ENCODE data around the gene DGCR8.

DGCR8 gene

GRCh38 chr22:20139391-20140106 is 59.5 kb downstream of the DGCR8 start:
- Histone ChIP-seq H3K27ac (no peak overlapping the region), H3K9me3 (replicated peaks in 1 of 11) (no peaks in the 10 kb centered on the region), H3K4me2 (no peak overlapping the region), H3K4me3 (no peak overlapping the region), H3K36me3 (peaks cover 0 to 49% (median 24%) of the 10 kb centered on the region in 11 experiments; a peak in 18 of 22 replicates), H3K4me1 (peaks cover 37 to 65% (median 57%) of the 10 kb centered on the region in 10 experiments), H3K9ac (no peak overlapping the region), H4K20me1 (peaks cover 52 to 100% (median 75%) of the 10 kb centered on the region in 11 experiments), H3K27me3 (no peaks in the 10 kb centered on the region)
- TF ChIP-seq Cebpa-rat (IDR thresholded peaks at IDR 0.05) = no peak

DNA sequence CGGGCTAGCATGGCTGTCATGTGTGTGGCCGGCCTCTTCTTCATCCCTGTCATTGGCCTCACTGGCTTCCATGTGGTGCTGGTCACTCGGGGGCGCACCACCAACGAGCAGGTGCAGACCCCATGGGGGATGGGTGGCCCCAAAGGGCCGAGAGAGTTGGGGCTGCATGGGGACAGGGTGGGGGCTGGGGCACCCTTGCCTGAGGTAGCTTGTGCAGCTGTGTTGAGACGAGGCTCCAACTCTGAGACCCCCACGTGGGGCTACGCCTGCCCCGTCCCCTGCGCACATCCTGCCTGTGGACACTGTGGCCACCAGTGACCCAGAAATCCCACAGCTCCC is 60.0 kb downstream of the DGCR8 start:
- no peak overlapping the region for H3K27ac ChIP-seq
- no peak overlapping the region for H3K4me3 ChIP-seq
- no peaks in the 10 kb centered on the region for H3K27me3 ChIP-seq
- H4K20me1 ChIP-seq = peaks cover 46 to 100% (median 70%) of the 10 kb centered on the region in 11 experiments
- no peak overlapping the region for H3K4me2 ChIP-seq
- no peaks in the 10 kb centered on the region for H3K9me3 ChIP-seq (replicated peaks in 1 of 11)
- no peak overlapping the region for H3K9ac ChIP-seq
- H3K36me3 ChIP-seq = peaks cover 0 to 49% (median 24%) of the 10 kb centered on the region in 11 experiments; a peak in 18 of 22 replicates
- no peak for TF ChIP-seq Cebpa-rat (IDR thresholded peaks at IDR 0.05)
- peaks cover 34 to 60% (median 52%) of the 10 kb centered on the region in 10 experiments for H3K4me1 ChIP-seq

GRCh38 chr22:20140521-20140964 is 60.5 kb downstream of the DGCR8 start:
- Histone ChIP-seq H3K4me1 (peaks cover 29 to 57% (median 47%) of the 10 kb centered on the region in 10 experiments), H3K9me3 (replicated peaks in 1 of 11) (no peaks in the 10 kb centered on the region), H3K27ac (no peak overlapping the region), H3K9ac (peak overlapping the region in 3 of 11 experiments; percentile 30 to 53 (median 49); a peak in 2 of 22 replicates), H3K36me3 (peaks cover 0 to 52% (median 24%) of the 10 kb centered on the region in 11 experiments; a peak in 18 of 22 replicates), H3K4me3 (no peak overlapping the region), H4K20me1 (peaks cover 42 to 100% (median 66%) of the 10 kb centered on the region in 11 experiments), H3K27me3 (no peaks in the 10 kb centered on the region), H3K4me2 (peak overlapping the region in 1 of 11 experiments; percentile 61; a peak in 1 of 22 replicates)
- no peak for TF ChIP-seq Cebpa-rat (IDR thresholded peaks at IDR 0.05)

GRCh38 chr22:20141186-20142077 is 61.4 kb downstream of the DGCR8 start:
- Histone ChIP-seq H4K20me1 (peaks cover 34 to 100% (median 61%) of the 10 kb centered on the region in 11 experiments), H3K27me3 (no peaks in the 10 kb centered on the region), H3K4me1 (peaks cover 25 to 57% (median 44%) of the 10 kb centered on the region in 10 experiments), H3K4me2 (peak overlapping the region in 7 of 11 experiments; percentile 25 to 65 (median 55); a peak in 13 of 22 replicates), H3K36me3 (peaks cover 0 to 55% (median 24%) of the 10 kb centered on the region in 11 experiments; a peak in 18 of 22 replicates), H3K9ac (peak overlapping the region in 7 of 11 experiments; percentile 30 to 63 (median 49); a peak in 9 of 22 replicates), H3K27ac (0 out of 22 replicates have a peak overlapping the region, but pooled peaks of 1 of the 11 experiments have one; percentile 15), H3K4me3 (no peak overlapping the region), H3K9me3 (replicated peaks in 1 of 11) (no peaks in the 10 kb centered on the region)
- TF ChIP-seq Cebpa-rat (IDR thresholded peaks at IDR 0.05) = no peak

DNA sequence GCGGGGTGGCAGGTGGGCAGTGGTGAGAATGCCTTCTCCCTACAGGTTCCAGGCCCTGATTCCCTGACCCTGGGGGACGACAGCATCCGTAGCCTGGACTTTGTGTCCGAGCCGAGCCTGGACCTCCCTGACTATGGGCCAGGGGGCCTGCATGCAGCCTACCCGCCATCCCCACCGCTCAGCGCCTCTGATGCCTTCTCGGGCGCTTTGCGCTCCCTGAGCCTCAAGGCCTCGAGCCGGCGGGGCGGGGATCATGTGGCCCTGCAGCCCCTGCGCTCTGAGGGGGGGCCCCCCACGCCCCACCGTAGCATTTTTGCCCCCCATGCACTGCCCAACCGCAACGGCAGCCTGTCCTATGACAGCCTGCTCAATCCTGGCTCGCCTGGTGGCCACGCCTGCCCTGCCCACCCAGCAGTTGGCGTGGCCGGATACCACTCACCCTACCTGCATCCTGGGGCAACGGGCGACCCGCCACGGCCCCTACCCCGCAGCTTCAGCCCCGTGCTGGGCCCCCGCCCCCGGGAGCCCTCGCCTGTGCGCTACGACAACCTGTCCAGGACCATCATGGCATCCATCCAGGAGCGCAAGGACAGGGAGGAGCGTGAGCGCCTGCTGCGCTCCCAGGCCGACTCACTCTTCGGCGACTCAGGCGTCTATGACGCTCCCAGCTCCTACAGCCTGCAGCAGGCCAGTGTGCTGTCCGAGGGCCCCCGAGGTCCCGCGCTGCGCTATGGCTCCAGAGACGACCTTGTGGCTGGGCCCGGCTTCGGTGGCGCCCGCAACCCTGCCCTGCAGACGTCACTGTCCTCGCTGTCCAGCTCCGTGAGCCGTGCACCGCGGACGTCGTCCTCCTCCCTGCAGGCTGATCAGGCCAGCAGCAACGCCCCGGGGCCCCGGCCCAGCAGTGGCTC is 62.9 kb downstream of the DGCR8 start:
- TF ChIP-seq Cebpa-rat (IDR thresholded peaks at IDR 0.05) = no peak
- Histone ChIP-seq H4K20me1 (peaks cover 27 to 100% (median 54%) of the 10 kb centered on the region in 11 experiments; a peak in 21 of 22 replicates), H3K9me3 (replicated peaks in 1 of 11) (no peaks in the 10 kb centered on the region), H3K36me3 (peaks cover 0 to 55% (median 24%) of the 10 kb centered on the region in 11 experiments; a peak in 18 of 22 replicates), H3K9ac (no peak overlapping the region), H3K27me3 (no peaks in the 10 kb centered on the region), H3K4me2 (0 out of 22 replicates have a peak overlapping the region, but pooled peaks of 2 of the 11 experiments have one; percentile 63 to 65), H3K4me3 (no peak overlapping the region), H3K27ac (no peak overlapping the region), H3K4me1 (peaks cover 25 to 57% (median 44%) of the 10 kb centered on the region in 10 experiments)

- Histone ChIP-seq H3K4me1 (peaks cover 24 to 62% (median 49%) of the 10 kb centered on the region in 10 experiments), H3K4me2 (no peak overlapping the region), H3K27ac (no peak overlapping the region), H4K20me1 (peaks cover 19 to 97% (median 48%) of the 10 kb centered on the region in 11 experiments; a peak in 20 of 22 replicates), H3K36me3 (peaks cover 0 to 52% (median 24%) of the 10 kb centered on the region in 11 experiments; a peak in 18 of 22 replicates), H3K27me3 (no peaks in the 10 kb centered on the region), H3K4me3 (no peak overlapping the region), H3K9ac (0 out of 22 replicates have a peak overlapping the region, but pooled peaks of 2 of the 11 experiments have one; percentile 9 to 18), H3K9me3 (replicated peaks in 1 of 11) (no peaks in the 10 kb centered on the region)
- no peak for TF ChIP-seq Cebpa-rat (IDR thresholded peaks at IDR 0.05)
Observed at GRCh38 chr22:20143883-20144665, 64.0 kb downstream of the DGCR8 start.

- no peak for TF ChIP-seq Cebpa-rat (IDR thresholded peaks at IDR 0.05)
- 0 out of 22 replicates have a peak overlapping the region, but pooled peaks of 1 of the 11 experiments have one; percentile 98 for H3K4me2 ChIP-seq
- H4K20me1 ChIP-seq = peaks cover 19 to 84% (median 37%) of the 10 kb centered on the region in 11 experiments; a peak in 20 of 22 replicates
- H3K27ac ChIP-seq = no peak overlapping the region
- H3K9ac ChIP-seq = no peak overlapping the region
- no peaks in the 10 kb centered on the region for H3K9me3 ChIP-seq (replicated peaks in 1 of 11)
- H3K27me3 ChIP-seq = no peaks in the 10 kb centered on the region
- peaks cover 0 to 40% (median 18%) of the 10 kb centered on the region in 11 experiments; a peak in 15 of 22 replicates for H3K36me3 ChIP-seq
- H3K4me3 ChIP-seq = no peak overlapping the region
- H3K4me1 ChIP-seq = peaks cover 32 to 71% (median 59%) of the 10 kb centered on the region in 10 experiments
Observed at GRCh38 chr22:20145206-20145831, 65.3 kb downstream of the DGCR8 start.
